GM23338 (cell line): ENCODE measurements around the gene ZNF165. TPM values are rescaled to one million over a fixed set of nuclear protein-coding genes. Genes with fewer than 3 reads are reported as not detected.

Experiments used
- ATAC-seq: fragments of 200-7000 bp; cut with Tn5 transposase; 3 replicates; pipeline ENCODE4 v1.9.1; 2020
- DNase-seq: peaks from one replicate; pipeline ENCODE4 v3.0.0-alpha.2; 2015; ENCODE audit warnings: low spot score
- H2AFZ ChIP-seq: fragments of 200-600 bp; sonication (generic); 2 replicates; pipeline ENCODE4 v1.8.0; 2016; ENCODE audit warnings: antibody characterized with exemption, mild to moderate bottlenecking, moderate library complexity
- H3F3A ChIP-seq: fragments of 200-600 bp; sonication (generic); replicated peaks from 2 replicates; pipeline ENCODE4 v1.8.0; 2017; ENCODE audit warnings: antibody characterized with exemption, mixed run types, low read depth
- H3K27ac ChIP-seq: fragments of 200-600 bp; sonication (generic); 2 replicates; pipeline ENCODE4 v1.6.1; 2016; ENCODE audit warnings: low read depth
- H3K27me3 ChIP-seq: fragments of 200-600 bp; sonication (generic); 2 replicates; pipeline ENCODE4 v1.8.0; 2016; ENCODE audit warnings: mild to moderate bottlenecking, mixed run types, moderate library complexity; ENCODE audit not compliant: insufficient read depth
- H3K36me3 ChIP-seq: fragments of 200-600 bp; sonication (generic); 2 replicates; pipeline ENCODE4 v1.8.0; 2016; ENCODE audit warnings: mild to moderate bottlenecking; ENCODE audit not compliant: insufficient read depth
- H3K4me1 ChIP-seq: fragments of 200-600 bp; sonication (generic); 2 replicates; pipeline ENCODE4 v1.8.0; 2016; ENCODE audit warnings: mild to moderate bottlenecking, moderate library complexity; ENCODE audit not compliant: insufficient read depth
- H3K4me2 ChIP-seq: fragments of 200-600 bp; sonication (generic); 2 replicates; pipeline ENCODE4 v1.7.1; 2017; ENCODE audit warnings: mixed run types
- H3K4me3 ChIP-seq: fragments of 200-600 bp; sonication (generic); 2 replicates; pipeline ENCODE4 v1.6.1; 2016; ENCODE audit warnings: mixed run types
- H3K79me2 ChIP-seq: fragments of 200-600 bp; sonication (generic); replicated peaks from 2 replicates; pipeline ENCODE4 v1.8.0; 2017; ENCODE audit warnings: mild to moderate bottlenecking; ENCODE audit not compliant: insufficient read depth
- H3K9me2 ChIP-seq: fragments of 200-600 bp; sonication (generic); 2 replicates; pipeline ENCODE4 v1.8.0; 2017; ENCODE audit not compliant: insufficient read depth
- H4K20me1 ChIP-seq: fragments of 200-600 bp; sonication (generic); replicated peaks from 2 replicates; pipeline ENCODE4 v1.8.0; 2017; ENCODE audit warnings: mild to moderate bottlenecking; ENCODE audit not compliant: insufficient read depth
- H3K27ac Mint-ChIP-seq: 2 replicates; pipeline ENCODE4 v1.8.0; 2020; ENCODE audit warnings: inconsistent platforms, mild to moderate bottlenecking, moderate library complexity, mixed read lengths
- H3K27me3 Mint-ChIP-seq: 3 replicates; pipeline ENCODE4 v1.8.0; 2022; ENCODE audit warnings: low read depth, mild to moderate bottlenecking, moderate library complexity, mixed read lengths, inconsistent platforms; ENCODE audit not compliant: insufficient read depth, poor library complexity
- H3K36me3 Mint-ChIP-seq: 3 replicates; pipeline ENCODE4 v1.8.0; 2021; ENCODE audit warnings: low read depth, mild to moderate bottlenecking, inconsistent platforms, moderate library complexity, mixed read lengths
- H3K4me1 Mint-ChIP-seq: 3 replicates; pipeline ENCODE4 v1.8.0; 2020; ENCODE audit warnings: mild to moderate bottlenecking, inconsistent platforms, mixed read lengths
- H3K4me3 Mint-ChIP-seq: 3 replicates; pipeline ENCODE4 v1.8.0; 2021; ENCODE audit warnings: moderate library complexity, mild to moderate bottlenecking, inconsistent platforms, mixed read lengths
- H3K9me3 Mint-ChIP-seq: 3 replicates; pipeline ENCODE4 v1.8.0; 2020; ENCODE audit warnings: moderate library complexity, mild to moderate bottlenecking, inconsistent platforms, mixed read lengths
- CREB1 ChIP-seq: fragments of 250-450 bp; sonication (Bioruptor Pico); IDR thresholded peaks from 2 replicates; pipeline ENCODE4 v1.5.0; 2020; ENCODE audit warnings: low read depth, mild to moderate bottlenecking, moderate library complexity
- CTCF ChIP-seq, 2 experiments: fragments of 200-600 bp in 1 of 2; sonication (generic) in 1 of 2; conservative IDR thresholded peaks; 2 replicates each; pipeline versions ENCODE4 v1.5.1 to v1.6.1; 2016 to 2017; ENCODE audit warnings: antibody characterized with exemption in 2 of 2, low read depth in 2 of 2, mild to moderate bottlenecking in 2 of 2, moderate library complexity in 1 of 2
- EZH2 ChIP-seq: fragments of 200-600 bp; sonication (generic); IDR thresholded peaks from one replicate; pipeline ENCODE4 v1.8.0; 2017; ENCODE audit warnings: antibody characterized with exemption, mild to moderate bottlenecking, low read depth; ENCODE audit not compliant: unreplicated experiment
- EZH2phosphoT487 ChIP-seq: fragments of 200-600 bp; sonication (generic); IDR thresholded peaks from one replicate; pipeline ENCODE4 v1.8.1; 2018; ENCODE audit warnings: antibody characterized with exemption; ENCODE audit not compliant: unreplicated experiment
- JUNB ChIP-seq: IDR thresholded peaks from one replicate; pipeline ENCODE4 v1.6.1; 2016; ENCODE audit warnings: antibody characterized with exemption; ENCODE audit not compliant: unreplicated experiment
- NANOG ChIP-seq: IDR thresholded peaks from 2 replicates; pipeline ENCODE4 v1.6.1; 2016; ENCODE audit warnings: antibody characterized with exemption, borderline replicate concordance
- REST ChIP-seq: IDR thresholded peaks from one replicate; pipeline ENCODE4 v1.6.1; 2018; ENCODE audit warnings: antibody characterized with exemption; ENCODE audit not compliant: unreplicated experiment
- STAT1 ChIP-seq: IDR thresholded peaks from one replicate; pipeline ENCODE4 v1.6.1; 2016; ENCODE audit warnings: antibody characterized with exemption; ENCODE audit not compliant: unreplicated experiment
- ZNF114 ChIP-seq: fragments of 250-450 bp; sonication (Bioruptor Pico); IDR thresholded peaks from 2 replicates; pipeline ENCODE4 v1.5.0; 2020; ENCODE audit warnings: mild to moderate bottlenecking, moderate library complexity
- ZNF331 ChIP-seq: fragments of 250-450 bp; sonication (Bioruptor Pico); IDR thresholded peaks from 2 replicates; pipeline ENCODE4 v1.5.0; 2020; ENCODE audit warnings: low read depth, mild to moderate bottlenecking, moderate library complexity
- ZNF462 ChIP-seq: fragments of 250-450 bp; sonication (Bioruptor Pico); IDR thresholded peaks from 2 replicates; pipeline ENCODE4 v1.5.0; 2020; ENCODE audit warnings: mild to moderate bottlenecking, moderate library complexity
- polyA plus RNA-seq: library from polyadenylated mRNA; unstranded; fragments of >200 nt; fragmentation: Nextera tagmentation; extraction: Ambion mirVana; gene quantifications from 2 replicates; pipeline ENCODE4 v1.2.1, GENCODE V29; 2016
- total RNA-seq: library from RNA; depleted of rRNA; stranded (reverse); fragments of >200 nt; shearing (Covaris generic); gene quantifications from 2 replicates; pipeline ENCODE4 v1.2.3, GENCODE V29; 2014

Gene ZNF165
- total and polyA plus RNA-seq, 2 experiments from 2014 or later, result 5.5 to 8.9 TPM

- peak overlapping the region; percentile 81 for H3K4me2 ChIP-seq
- peaks cover 23% of the 10 kb centered on the region for H3K79me2 ChIP-seq
- no peaks in the 10 kb centered on the region for H4K20me1 ChIP-seq
- ATAC-seq (no peak; the same call in 2 of the 3 replicates), DNase-seq (no peak)
- peak overlapping the region; percentile 87 for H3K4me3 ChIP-seq
- no peaks in the 10 kb centered on the region for H3K4me1 ChIP-seq
- TF ChIP-seq NANOG (no peak), CREB1 (CRISPR knock-in tag) (no peak), CTCF (conservative IDR thresholded peaks at IDR 0.05; ENCODE audit: low read depth in 2 of 2) (no peak), REST (no peak)
- no peak overlapping the region for H3K27ac ChIP-seq
- H3K9me2 ChIP-seq, result 0 out of 2 replicates have a peak, but pooled peaks cover 7% of the 10 kb centered on the region
- peak overlapping the region; percentile 98 for H3K27ac Mint-ChIP-seq
- no peaks in the 10 kb centered on the region for H3F3A ChIP-seq
- H3K9me3 Mint-ChIP-seq, result peaks cover 37% of the 10 kb centered on the region
- H3K36me3 ChIP-seq, result peaks cover 16% of the 10 kb centered on the region
- no peaks in the 10 kb centered on the region for H3K27me3 ChIP-seq
- peak overlapping the region; percentile 84 for H3K4me3 Mint-ChIP-seq
- peak overlapping the region; percentile 67 for H2AFZ ChIP-seq
- H3K36me3 Mint-ChIP-seq, result peaks cover 47% of the 10 kb centered on the region
- peaks cover 14% of the 10 kb centered on the region for H3K27me3 Mint-ChIP-seq
- peaks cover 4% of the 10 kb centered on the region for H3K4me1 Mint-ChIP-seq
Measured at GRCh38 chr6:28081486-28081751, 1.1 kb downstream of the ZNF165 start.

- H3K9me2 ChIP-seq, result peaks cover 16% of the 10 kb centered on the region; the same call in 1 of the 2 replicates
- no peak for ATAC-seq
- H3K27ac ChIP-seq, result no peak overlapping the region
- no peak overlapping the region for H3K4me2 ChIP-seq
- Mint-ChIP-seq H3K27me3 (peaks cover 14% of the 10 kb centered on the region), H3K9me3 (peaks cover 50% of the 10 kb centered on the region), H3K36me3 (peaks cover 62% of the 10 kb centered on the region), H3K4me1 (peaks cover 4% of the 10 kb centered on the region), H3K4me3 (peak overlapping the region; percentile 39; the same call in 1 of the 3 replicates), H3K27ac (no peak overlapping the region)
- no peaks in the 10 kb centered on the region for H4K20me1 ChIP-seq
- no peak overlapping the region for H2AFZ ChIP-seq
- H3K36me3 ChIP-seq, result peaks cover 32% of the 10 kb centered on the region
- H3F3A ChIP-seq, result no peaks in the 10 kb centered on the region
- H3K79me2 ChIP-seq, result peaks cover 23% of the 10 kb centered on the region
- H3K4me1 ChIP-seq, result no peaks in the 10 kb centered on the region
- no peak overlapping the region for H3K4me3 ChIP-seq
- no peak for DNase-seq
- no peaks in the 10 kb centered on the region for H3K27me3 ChIP-seq
- TF ChIP-seq ZNF331 (CRISPR knock-in tag), result no peak
- no peak for TF ChIP-seq EZH2phosphoT487
- no peak for TF ChIP-seq JUNB
- no peak for TF ChIP-seq ZNF114 (CRISPR knock-in tag)
- no peak for TF ChIP-seq EZH2
- TF ChIP-seq STAT1, result no peak
- TF ChIP-seq NANOG, result no peak
- TF ChIP-seq ZNF462, result no peak
Measured at GRCh38 chr6:28082939-28083338, 2.6 kb downstream of the ZNF165 start.
